HepG2 (cell line): ENCODE data around the gene STH. TPM values are rescaled to one million over a fixed set of nuclear protein-coding genes. Genes with fewer than 3 reads are reported as not detected.

ENCODE experiments used
- ATAC-seq: fragments of 200-7000 bp; cut with Tn5 transposase; 3 replicates; pipeline ENCODE4 v1.9.1; 2020; ENCODE audit warnings: mild to moderate bottlenecking, moderate library complexity
- BruUV-seq: library from RNA; stranded (reverse); fragments of 400-500 nt; replicated peaks from 2 replicates; lab custom pipeline; 2021; lab: Mats Ljungman, UMichigan
- CTCF ChIA-PET: fragments of 300-600 bp; formaldehyde crosslinking; extraction: SDS; loops from one replicate; lab custom pipeline; 2021; ENCODE audit warnings: low total read pairs, inconsistent platforms, low intra/inter-chr PET ratio; lab: Yijun Ruan, JAX
- POLR2A ChIA-PET: fragments of 350-600 bp; sonication (Branson Sonifier 250); formaldehyde crosslinking; loops from one replicate; lab custom pipeline; 2020; ENCODE audit warnings: antibody characterized with exemption, inconsistent platforms; lab: Yijun Ruan, JAX
- DNase-seq: peaks from one replicate; pipeline ENCODE4 v3.0.0-alpha.2; 2015; ENCODE audit warnings: low spot score
- FAIRE-seq: peaks from 3 replicates; lab custom pipeline; 2011; peaks lifted over from hg19 to GRCh38; lab: Jason Lieb, UNC
- H2AFZ ChIP-seq: one replicate; pipeline ENCODE4 v1.6.1; 2011; ENCODE audit warnings: low read length, inconsistent platforms
- H3K27ac ChIP-seq: fragments of 300-600 bp; 3 replicates; pipeline ENCODE4 v1.8.0; 2011; ENCODE audit warnings: mixed run types, mild to moderate bottlenecking, mixed read lengths, low read length, inconsistent platforms; ENCODE audit not compliant: insufficient read depth; ENCODE audit errors: extremely low read length
- H3K27me3 ChIP-seq, 2 experiments: fragments of 200-600 bp in 1 of 2; 2 replicates in 1 of 2; 3 replicates in 1 of 2; pipeline versions ENCODE4 v1.6.0 to v1.8.0; 2011; ENCODE audit warnings: low read length in 2 of 2, mild to moderate bottlenecking in 2 of 2, moderate library complexity in 2 of 2, inconsistent platforms in 1 of 2; ENCODE audit not compliant: insufficient read depth in 2 of 2, control insufficient read depth in 1 of 2
- H3K36me3 ChIP-seq, 2 experiments: fragments of 200-600 bp in 1 of 2; replicated peaks in 1 of 2; 2 replicates in 1 of 2; 3 replicates in 1 of 2; pipeline versions ENCODE4 v1.5.1 to v1.8.0; 2011; ENCODE audit warnings: low read length in 2 of 2, inconsistent platforms in 1 of 2; ENCODE audit not compliant: insufficient read depth in 2 of 2, control insufficient read depth in 1 of 2
- H3K4me1 ChIP-seq: 2 replicates; pipeline ENCODE4 v1.5.1; 2012; ENCODE audit warnings: low read length, inconsistent platforms; ENCODE audit not compliant: insufficient read depth
- H3K4me2 ChIP-seq: 2 replicates; pipeline ENCODE4 v1.6.0; 2011; ENCODE audit warnings: low read depth, low read length, inconsistent platforms
- H3K4me3 ChIP-seq, 3 experiments: fragments of 200-600 bp in 1 of 3; sonication (generic), shearing (Covaris generic) in 1 of 3; replicated peaks in 1 of 3; 2 replicates each; pipeline ENCODE4 v1.5.1; 2011 to 2016; ENCODE audit warnings: low read length in 3 of 3, inconsistent platforms in 2 of 3, low read depth in 2 of 3, mild to moderate bottlenecking in 2 of 3, control low read depth in 1 of 3, mixed read lengths in 1 of 3; ENCODE audit not compliant: insufficient read depth in 1 of 3
- H3K79me2 ChIP-seq: one replicate; pipeline ENCODE4 v1.6.1; 2011; ENCODE audit warnings: low read length, inconsistent platforms; ENCODE audit not compliant: insufficient read depth
- H3K9ac ChIP-seq: 2 replicates; pipeline ENCODE4 v1.6.0; 2011; ENCODE audit warnings: mild to moderate bottlenecking, low read depth, low read length, inconsistent platforms; ENCODE audit not compliant: insufficient read depth
- H3K9me3 ChIP-seq: 2 replicates; pipeline ENCODE4 v1.5.1; 2012; ENCODE audit warnings: mild to moderate bottlenecking, low read length
- H4K20me1 ChIP-seq: 2 replicates; pipeline ENCODE4 v1.6.0; 2011; ENCODE audit warnings: inconsistent platforms, mild to moderate bottlenecking, low read length, moderate library complexity; ENCODE audit not compliant: insufficient read depth
- BCL6 ChIP-seq: IDR thresholded peaks from 2 replicates; pipeline ENCODE4 v1.6.1; 2016; ENCODE audit warnings: missing genetic modification reagents, missing compliant biosample characterization
- BRD4 ChIP-seq: sonication (generic); formaldehyde crosslinking; IDR thresholded peaks from 2 replicates; pipeline ENCODE4 v1.4.0; 2020; ENCODE audit warnings: missing genetic modification reagents
- E2F5 ChIP-seq: sonication (generic); formaldehyde crosslinking; conservative IDR thresholded peaks from 2 replicates; pipeline ENCODE4 v1.4.0; 2020; ENCODE audit warnings: missing genetic modification reagents
- EZH2 ChIP-seq: conservative IDR thresholded peaks from 2 replicates; pipeline ENCODE4 v1.6.1; 2012; ENCODE audit warnings: mild to moderate bottlenecking, low read depth, low read length, moderate library complexity
- HMGA1 ChIP-seq: sonication (generic); formaldehyde crosslinking; conservative IDR thresholded peaks from 2 replicates; pipeline ENCODE4 v1.4.0; 2020; ENCODE audit warnings: missing genetic modification reagents
- KMT2B ChIP-seq: IDR thresholded peaks from 2 replicates; pipeline ENCODE4 v1.6.1; 2016; ENCODE audit warnings: missing genetic modification reagents, missing compliant biosample characterization
- MBNL3 ChIP-seq: fragments of 250-450 bp; sonication (Bioruptor Pico); conservative IDR thresholded peaks from 2 replicates; pipeline ENCODE4 v1.8.0; 2022; ENCODE audit warnings: mild to moderate bottlenecking, inconsistent platforms
- MLXIP ChIP-seq: sonication (generic); formaldehyde crosslinking; IDR thresholded peaks from 2 replicates; pipeline ENCODE4 v1.9.0; 2021; ENCODE audit warnings: missing genetic modification reagents, borderline replicate concordance
- SSRP1 ChIP-seq: IDR thresholded peaks from 2 replicates; pipeline ENCODE4 v1.6.1; 2016; ENCODE audit warnings: control low read depth
- STAG1 ChIP-seq: sonication (generic); formaldehyde crosslinking; IDR thresholded peaks from 2 replicates; pipeline ENCODE4 v1.4.0; 2020; ENCODE audit warnings: missing genetic modification reagents
- TBX2 ChIP-seq: sonication (generic); formaldehyde crosslinking; IDR thresholded peaks from 2 replicates; pipeline ENCODE4 v1.5.0; 2020; ENCODE audit warnings: missing genetic modification reagents, mild to moderate bottlenecking, borderline replicate concordance
- ZKSCAN1 ChIP-seq: fragments of 150-350 bp; IDR thresholded peaks from 2 replicates; pipeline ENCODE4 v1.6.1; 2014; ENCODE audit warnings: low read length
- ZNF329 ChIP-seq: sonication (generic); formaldehyde crosslinking; IDR thresholded peaks from 2 replicates; pipeline ENCODE4 v1.9.0; 2021; ENCODE audit warnings: low read depth, mild to moderate bottlenecking, missing genetic modification reagents
- ZNF547 ChIP-seq: sonication (generic); formaldehyde crosslinking; IDR thresholded peaks from 2 replicates; pipeline ENCODE4 v1.5.1; 2020; ENCODE audit warnings: mild to moderate bottlenecking, missing genetic modification reagents
- ZNF670 ChIP-seq: sonication (generic); formaldehyde crosslinking; IDR thresholded peaks from 2 replicates; pipeline ENCODE4 v1.8.0; 2022; ENCODE audit warnings: mild to moderate bottlenecking, missing genetic modification reagents, borderline replicate concordance
- ZNF747 ChIP-seq: sonication (generic); formaldehyde crosslinking; IDR thresholded peaks from 2 replicates; pipeline ENCODE4 v1.8.1; 2023; ENCODE audit warnings: missing genetic modification reagents, mild to moderate bottlenecking, borderline replicate concordance
- ZSCAN22 ChIP-seq: sonication (generic); formaldehyde crosslinking; IDR thresholded peaks from 2 replicates; pipeline ENCODE4 v1.4.0; 2020; ENCODE audit warnings: mild to moderate bottlenecking, missing genetic modification reagents
- WGBS: methylation state at CpG from one replicate; pipeline ENCODE4 v1.1.6; 2017; ENCODE audit warnings: low lambda C conversion rate; 5-methylcytosine and 5-hydroxymethylcytosine counted together
- in situ Hi-C: cut with HindIII; loops from 2 replicates; pipeline ENCODE4 v1.10.0; 2017; ENCODE audit warnings: low pct_unique_long_range_greater_than_20kb; ENCODE audit not compliant: extremely low pct_ligation_motif_present
- intact Hi-C: fragments of 100-400 bp; cut with micrococcal nuclease; formaldehyde crosslinking; loops from one replicate; pipeline ENCODE4 v1.10.0; 2022; ENCODE audit not compliant: unreplicated experiment
- polyA plus RNA-seq, 8 experiments: library from polyadenylated mRNA; depleted of rRNA in 3 of 8; stranded (reverse) in 7 of 8; unstranded in 1 of 8; fragments of >200 nt; fragmentation: Illumina TruSeq in 4 of 8; extraction: Trizol in 4 of 8; gene quantifications; 2 replicates each; pipeline versions ENCODE4 v1.2.1 to v1.2.3, GENCODE V29; 2011 to 2016; ENCODE audit warnings: low read depth in 4 of 8, missing spikeins in 1 of 8, mixed read lengths in 1 of 8; ENCODE audit not compliant: insufficient read depth in 1 of 8
- total RNA-seq, 5 experiments: library from RNA; depleted of rRNA; stranded (reverse); fragments of >200 nt; fragmentation: Illumina TruSeq; extraction: Trizol; gene quantifications; 2 replicates each; pipeline ENCODE4 v1.2.3, GENCODE V29; 2016; ENCODE audit warnings: low read depth in 1 of 5
- TF ChIP-seq, protein P1 (sequence below): sonication (generic); formaldehyde crosslinking; conservative IDR thresholded peaks from 2 replicates; pipeline ENCODE4 v1.4.0; 2020; ENCODE audit warnings: missing genetic modification reagents

STH gene
- total and polyA plus RNA-seq, 2 of the 13 experiments (the other 11 are each of a cell fraction or from before 2014, with no cell fraction given), result not detected

DNA sequence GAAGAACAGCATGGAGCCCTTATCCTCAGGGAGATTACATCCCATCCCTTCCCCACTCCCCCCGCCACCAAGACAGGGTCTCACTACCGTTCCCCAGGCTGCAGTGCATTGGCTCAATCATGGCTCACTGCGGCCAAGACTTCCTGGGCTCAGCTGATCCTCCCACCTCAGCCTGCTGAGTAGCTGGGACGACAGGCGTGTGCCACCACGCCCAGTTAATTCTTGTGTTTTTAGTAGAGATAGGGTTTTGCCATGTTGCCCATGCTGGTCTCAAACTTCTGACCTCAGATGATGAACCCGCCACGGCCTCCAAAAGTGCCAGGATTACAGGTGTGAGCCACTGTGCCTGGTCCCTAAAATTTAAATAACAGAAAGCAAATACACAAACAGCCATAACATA lies 48.8 kb downstream of the STH start:
- H3K4me2 ChIP-seq, result no peak overlapping the region
- peaks cover 2% of the 10 kb centered on the region for H3K79me2 ChIP-seq
- FAIRE-seq, result no peak
- H3K9ac ChIP-seq, result no peak overlapping the region
- H3K4me3 ChIP-seq, result no peak overlapping the region
- BruUV-seq, result no TSS peak
- intact Hi-C loops (no loop called here), in situ Hi-C loops (no loop called here)
- H3K27ac ChIP-seq, result no peak overlapping the region
- no peak overlapping the region for H2AFZ ChIP-seq
- CTCF ChIA-PET, result interaction anchor here (1.9 kb wide), 1 partner anchor 45 kb away, joined by 4 read pairs; no protein-coding TSS in a partner anchor
- H3K9me3 ChIP-seq, result no peaks in the 10 kb centered on the region
- H3K36me3 ChIP-seq, result peaks cover 36 to 79% of the 10 kb centered on the region in 2 experiments
- ATAC-seq, result no peak
- no peak for TF ChIP-seq KMT2B (CRISPR knock-in tag)
- TF ChIP-seq MBNL3 (CRISPR knock-in tag), result no peak
- no peak for TF ChIP-seq ZSCAN22 (CRISPR knock-in tag)
- TF ChIP-seq STAG1, result no peak
- no peak for TF ChIP-seq TBX2 (CRISPR knock-in tag)
- TF ChIP-seq BCL6 (CRISPR knock-in tag), result no peak
- no peak for TF ChIP-seq EZH2
- TF ChIP-seq, protein P1, sequence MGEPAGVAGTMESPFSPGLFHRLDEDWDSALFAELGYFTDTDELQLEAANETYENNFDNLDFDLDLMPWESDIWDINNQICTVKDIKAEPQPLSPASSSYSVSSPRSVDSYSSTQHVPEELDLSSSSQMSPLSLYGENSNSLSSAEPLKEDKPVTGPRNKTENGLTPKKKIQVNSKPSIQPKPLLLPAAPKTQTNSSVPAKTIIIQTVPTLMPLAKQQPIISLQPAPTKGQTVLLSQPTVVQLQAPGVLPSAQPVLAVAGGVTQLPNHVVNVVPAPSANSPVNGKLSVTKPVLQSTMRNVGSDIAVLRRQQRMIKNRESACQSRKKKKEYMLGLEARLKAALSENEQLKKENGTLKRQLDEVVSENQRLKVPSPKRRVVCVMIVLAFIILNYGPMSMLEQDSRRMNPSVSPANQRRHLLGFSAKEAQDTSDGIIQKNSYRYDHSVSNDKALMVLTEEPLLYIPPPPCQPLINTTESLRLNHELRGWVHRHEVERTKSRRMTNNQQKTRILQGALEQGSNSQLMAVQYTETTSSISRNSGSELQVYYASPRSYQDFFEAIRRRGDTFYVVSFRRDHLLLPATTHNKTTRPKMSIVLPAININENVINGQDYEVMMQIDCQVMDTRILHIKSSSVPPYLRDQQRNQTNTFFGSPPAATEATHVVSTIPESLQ (CRISPR knock-in tag), result no peak
- TF ChIP-seq ZNF547, result no peak
- TF ChIP-seq MLXIP (CRISPR knock-in tag), result no peak
- TF ChIP-seq BRD4 (CRISPR knock-in tag), result no peak
- no peak for TF ChIP-seq HMGA1
- no peak for TF ChIP-seq ZNF747 (CRISPR knock-in tag)
- no peak for TF ChIP-seq ZKSCAN1
- no peak for TF ChIP-seq SSRP1 (CRISPR knock-in tag)
- TF ChIP-seq E2F5 (CRISPR knock-in tag), result no peak
- TF ChIP-seq ZNF329, result no peak
- no peak for TF ChIP-seq ZNF670
- H4K20me1 ChIP-seq, result 0 out of 2 replicates have a peak, but pooled peaks cover 4% of the 10 kb centered on the region
- 95% methylated on average over 8 of the region's 8 CpGs for WGBS
- DNase-seq, result no peak
- H3K27me3 ChIP-seq, result no peaks in the 10 kb centered on the region
- POLR2A ChIA-PET, result no interaction called here
- H3K4me1 ChIP-seq, result peaks cover 23% of the 10 kb centered on the region
